Gastroesophageal sphincter (tissue), 4 donors: ENCODE results near the gene NEU1. TPM values are rescaled to one million over a fixed set of nuclear protein-coding genes. Genes with fewer than 3 reads are reported as not detected.
"Not testable (repeated sequence)": the region's sequence is repeated elsewhere in the genome, so short reads cannot be mapped to it uniquely, and the experiment has no call there.

Experiments
- ATAC-seq: fragments of 150-250 bp; one replicate; pipeline ENCODE4 v1.9.1; 2016; ENCODE audit warnings: mild to moderate bottlenecking, moderate library complexity
- H3K27ac ChIP-seq, 4 donors: fragments of 200-600 bp; sonication (generic) in 3 of 4; 1 replicate in 3 of 4; 2 replicates in 1 of 4; pipeline ENCODE4 v1.5.1; 2016 to 2019
- H3K27me3 ChIP-seq: fragments of 200-600 bp; sonication (generic); one replicate; pipeline ENCODE4 v1.5.1; 2019
- H3K36me3 ChIP-seq, 2 donors: fragments of 200-600 bp; sonication (generic); one replicate each; pipeline ENCODE4 v1.5.1; 2019; ENCODE audit warnings: control low read depth in 1 of 2
- H3K4me1 ChIP-seq, 3 donors: fragments of 200-600 bp; sonication (generic); 1 replicate in 2 of 3; 2 replicates in 1 of 3; pipeline ENCODE4 v1.5.1; 2016 to 2019; ENCODE audit warnings: control low read depth in 2 of 3
- H3K4me3 ChIP-seq, 2 donors: fragments of 200-600 bp; sonication (generic); one replicate each; pipeline ENCODE4 v1.5.1; 2019; ENCODE audit warnings: mild to moderate bottlenecking in 1 of 2, moderate library complexity in 1 of 2
- H3K9me3 ChIP-seq, 3 donors: fragments of 200-600 bp; sonication (generic); one replicate each; pipeline ENCODE4 v1.5.1; 2017 to 2019; ENCODE audit warnings: control low read depth in 2 of 3
- EP300 ChIP-seq: sonication (generic); formaldehyde crosslinking; IDR thresholded peaks from one replicate; pipeline ENCODE4 v1.6.1; 2017; ENCODE audit warnings: antibody characterized with exemption, mild to moderate bottlenecking
- POLR2A ChIP-seq, 2 donors: fragments of 450-650 bp; IDR thresholded peaks; one replicate each; pipeline ENCODE4 v1.6.1; 2017; ENCODE audit warnings: antibody characterized with exemption in 2 of 2, mild to moderate bottlenecking in 2 of 2, moderate library complexity in 1 of 2
- POLR2AphosphoS5 ChIP-seq: sonication (generic); formaldehyde crosslinking; IDR thresholded peaks from one replicate; pipeline ENCODE4 v1.6.1; 2017; ENCODE audit warnings: antibody characterized with exemption
- WGBS, 2 donors: methylation state at CpG; one replicate each; pipeline ENCODE4 v1.1.5; 2018; ENCODE audit warnings: low coverage in 1 of 2; 5-methylcytosine and 5-hydroxymethylcytosine counted together
- total RNA-seq, 4 donors: library from RNA; depleted of rRNA; stranded (reverse); fragments of >200 nt; gene quantifications; one replicate each; pipeline ENCODE4 v1.1.0, GENCODE V29; 2016
- TF ChIP-seq, protein P1 (sequence below), 4 experiments: fragments of 200-600 bp in 2 of 4; fragments of 450-650 bp in 2 of 4; sonication (generic) in 1 of 4; IDR thresholded peaks; one replicate each; pipeline ENCODE4 v1.5.1; 2017 to 2019; ENCODE audit warnings: antibody characterized with exemption in 4 of 4, mild to moderate bottlenecking in 2 of 4, moderate library complexity in 2 of 4

Gene NEU1
- total RNA-seq, 4 donors from 2014 or later: 28.2 to 39.1 (median 30.5) TPM

DNA sequence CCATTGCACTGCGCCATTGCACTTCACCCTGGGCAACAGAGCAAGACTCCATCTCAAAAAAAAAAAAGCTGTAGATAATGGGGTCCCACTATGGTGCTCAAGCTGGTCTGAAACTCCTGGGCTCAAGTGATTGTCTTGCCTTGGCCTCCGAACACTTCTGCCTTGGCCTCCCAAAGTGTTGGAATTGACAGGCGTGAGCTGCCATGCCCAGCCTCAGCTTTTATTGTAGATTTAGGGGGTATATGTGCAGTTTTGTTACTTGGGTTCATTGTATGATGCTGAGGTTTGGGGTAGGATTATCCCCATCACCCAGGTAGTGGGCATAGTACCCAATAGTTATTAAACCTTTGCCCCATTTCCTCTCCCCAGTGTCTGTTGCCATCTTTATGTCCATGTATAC, 23.7 kb downstream of the NEU1 start:
- 89 to 92% methylated on average over 2 of the region's 3 CpGs for WGBS, 2 donors
- TF ChIP-seq, protein P1, sequence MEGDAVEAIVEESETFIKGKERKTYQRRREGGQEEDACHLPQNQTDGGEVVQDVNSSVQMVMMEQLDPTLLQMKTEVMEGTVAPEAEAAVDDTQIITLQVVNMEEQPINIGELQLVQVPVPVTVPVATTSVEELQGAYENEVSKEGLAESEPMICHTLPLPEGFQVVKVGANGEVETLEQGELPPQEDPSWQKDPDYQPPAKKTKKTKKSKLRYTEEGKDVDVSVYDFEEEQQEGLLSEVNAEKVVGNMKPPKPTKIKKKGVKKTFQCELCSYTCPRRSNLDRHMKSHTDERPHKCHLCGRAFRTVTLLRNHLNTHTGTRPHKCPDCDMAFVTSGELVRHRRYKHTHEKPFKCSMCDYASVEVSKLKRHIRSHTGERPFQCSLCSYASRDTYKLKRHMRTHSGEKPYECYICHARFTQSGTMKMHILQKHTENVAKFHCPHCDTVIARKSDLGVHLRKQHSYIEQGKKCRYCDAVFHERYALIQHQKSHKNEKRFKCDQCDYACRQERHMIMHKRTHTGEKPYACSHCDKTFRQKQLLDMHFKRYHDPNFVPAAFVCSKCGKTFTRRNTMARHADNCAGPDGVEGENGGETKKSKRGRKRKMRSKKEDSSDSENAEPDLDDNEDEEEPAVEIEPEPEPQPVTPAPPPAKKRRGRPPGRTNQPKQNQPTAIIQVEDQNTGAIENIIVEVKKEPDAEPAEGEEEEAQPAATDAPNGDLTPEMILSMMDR (IDR thresholded peaks at IDR 0.05): no peak
- no peak for TF ChIP-seq POLR2A (IDR thresholded peaks at IDR 0.05)
- TF ChIP-seq EP300: no peak
- H3K36me3 ChIP-seq: peaks cover 0 to 61% of the 10 kb centered on the region in 2 donors
- H3K4me3 ChIP-seq: no peak overlapping the region
- H3K4me1 ChIP-seq: peaks cover 4 to 44% (median 18%) of the 10 kb centered on the region in 3 donors
- no peaks in the 10 kb centered on the region for H3K27me3 ChIP-seq
- no peaks in the 10 kb centered on the region for H3K9me3 ChIP-seq
- no peak for ATAC-seq
- no peak overlapping the region for H3K27ac ChIP-seq

DNA sequence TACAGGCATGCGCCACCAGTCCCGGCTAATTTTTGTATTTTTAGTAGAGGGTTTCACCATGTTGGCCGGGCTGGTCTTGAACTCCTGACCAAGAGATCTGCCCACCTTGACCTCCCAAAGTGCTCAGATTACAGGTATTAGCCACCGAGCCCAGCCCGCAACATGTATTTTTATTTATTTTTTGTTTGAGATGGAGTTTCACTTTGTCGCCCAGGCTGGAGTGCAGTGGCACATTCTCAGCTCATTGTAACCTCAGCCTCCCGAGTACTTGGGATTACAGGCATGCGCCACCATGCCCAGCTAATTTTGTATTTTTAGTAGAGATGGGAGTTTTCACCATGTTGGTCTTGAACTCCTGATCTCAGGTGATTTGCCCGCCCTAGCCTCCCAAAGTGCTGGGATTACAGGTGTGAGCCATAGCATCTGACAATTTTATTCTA, 24.5 kb downstream of the NEU1 start:
- H3K27ac ChIP-seq: peak overlapping the region in 2 of 4 donors; percentile 17 to 95
- not testable (repeated sequence) for H3K27me3 ChIP-seq, ATAC-seq, H3K9me3 ChIP-seq, H3K4me3 ChIP-seq
- H3K36me3 ChIP-seq: peaks cover 0 to 60% of the 10 kb centered on the region in 2 donors
- peaks cover 4 to 51% (median 23%) of the 10 kb centered on the region in 3 donors for H3K4me1 ChIP-seq
- WGBS, 2 donors: 76 to 93% methylated on average over 8 to 9 of the region's 9 CpGs

DNA sequence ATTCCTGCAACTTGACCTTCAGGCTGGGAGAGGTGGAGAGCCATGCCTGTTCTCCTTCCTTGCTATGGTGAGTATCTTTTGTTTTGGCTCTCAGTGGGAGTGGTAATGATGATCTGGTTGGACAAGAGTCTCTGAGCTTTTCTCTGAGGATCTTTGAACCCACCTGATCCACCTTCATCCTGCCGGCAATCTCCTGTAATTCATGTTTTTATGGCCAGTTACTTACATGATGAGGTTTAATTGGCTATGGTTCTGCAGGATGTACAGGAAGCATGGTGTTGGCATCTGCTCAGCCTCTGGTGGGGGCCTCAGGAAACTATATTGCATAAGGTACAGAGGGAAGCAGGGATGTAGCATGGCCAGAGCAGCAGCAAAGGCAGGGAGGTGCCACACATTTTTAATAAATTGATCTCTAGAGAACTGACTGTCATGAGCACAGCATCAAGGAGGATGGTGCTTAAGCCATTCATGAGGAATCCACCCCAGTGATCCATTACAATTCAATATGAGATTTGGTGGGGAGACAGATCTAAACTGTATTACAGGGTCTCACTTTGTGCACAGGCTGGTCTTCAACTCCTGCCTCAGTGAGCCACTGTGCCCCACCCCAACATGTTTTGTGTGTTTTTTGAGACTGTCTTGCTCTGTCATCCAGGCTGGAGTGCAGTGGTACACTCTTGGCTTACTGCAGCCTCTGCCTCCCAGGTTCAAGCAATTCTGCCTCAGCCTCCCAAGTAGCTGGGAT, 25.1 kb downstream of the NEU1 start:
- TF ChIP-seq POLR2A (IDR thresholded peaks at IDR 0.05) (no peak), POLR2AphosphoS5 (no peak), EP300 (no peak)
- TF ChIP-seq, protein P1 (IDR thresholded peaks at IDR 0.05): no peak
- Histone ChIP-seq H3K9me3 (no peaks in the 10 kb centered on the region), H3K4me3 (no peak overlapping the region), H3K4me1 (peaks cover 4 to 57% (median 23%) of the 10 kb centered on the region in 3 donors), H3K36me3 (peaks cover 0 to 54% of the 10 kb centered on the region in 2 donors), H3K27ac (peak overlapping the region in 3 of 4 donors; percentile 69 to 95 (median 95)), H3K27me3 (no peaks in the 10 kb centered on the region)
- ATAC-seq: no peak
- WGBS, 2 donors: 75% methylated on average over 1 of the region's 1 CpG; no CpG with 5 or more reads in 1 of the 2 donors

DNA sequence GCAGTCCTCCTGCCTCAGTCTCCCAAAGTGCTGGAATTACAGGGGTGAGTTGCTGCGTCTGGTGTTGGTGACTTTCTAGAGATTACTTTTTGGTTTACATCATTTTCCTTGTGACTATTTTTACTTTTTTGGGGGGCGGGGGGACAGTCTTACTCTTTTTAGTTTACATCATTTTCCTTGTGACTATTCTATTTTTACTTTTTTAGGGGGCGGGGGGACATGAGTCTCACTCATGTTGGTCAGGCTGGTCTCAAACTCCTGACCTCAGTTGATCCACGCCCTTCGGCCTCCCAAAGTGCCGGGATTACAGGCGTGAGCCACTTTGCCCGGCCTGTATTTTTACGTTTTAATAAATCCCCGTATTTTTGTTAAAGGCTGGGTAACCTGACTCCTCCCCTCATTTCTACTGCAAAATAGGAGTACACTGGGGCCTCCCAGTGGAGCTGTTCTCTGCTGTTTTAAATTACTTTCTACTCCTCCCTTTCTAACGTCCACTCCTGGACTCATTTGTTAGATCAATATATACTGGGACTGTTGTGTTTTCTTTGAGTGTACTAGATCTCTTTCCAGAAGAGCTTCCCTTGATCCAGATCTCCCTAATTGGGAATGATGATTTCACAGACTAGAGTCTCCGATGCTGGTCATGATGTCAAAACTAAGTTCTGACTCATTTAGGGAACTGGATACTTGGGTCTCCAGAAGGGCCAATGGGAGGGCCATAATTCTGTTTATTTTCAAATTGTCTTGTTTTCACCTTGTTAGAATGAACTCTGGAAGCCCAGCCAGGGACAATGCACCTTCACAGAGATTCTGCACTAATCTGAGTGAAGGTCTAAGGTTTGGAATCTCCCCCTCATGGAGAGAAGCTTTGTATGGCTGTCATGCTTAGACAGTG, 25.9 kb downstream of the NEU1 start:
- H3K36me3 ChIP-seq: peaks cover 0 to 52% of the 10 kb centered on the region in 2 donors
- peaks cover 4 to 65% (median 23%) of the 10 kb centered on the region in 3 donors for H3K4me1 ChIP-seq
- WGBS, 2 donors: 16 to 20% methylated on average over 3 to 7 of the region's 12 CpGs

DNA sequence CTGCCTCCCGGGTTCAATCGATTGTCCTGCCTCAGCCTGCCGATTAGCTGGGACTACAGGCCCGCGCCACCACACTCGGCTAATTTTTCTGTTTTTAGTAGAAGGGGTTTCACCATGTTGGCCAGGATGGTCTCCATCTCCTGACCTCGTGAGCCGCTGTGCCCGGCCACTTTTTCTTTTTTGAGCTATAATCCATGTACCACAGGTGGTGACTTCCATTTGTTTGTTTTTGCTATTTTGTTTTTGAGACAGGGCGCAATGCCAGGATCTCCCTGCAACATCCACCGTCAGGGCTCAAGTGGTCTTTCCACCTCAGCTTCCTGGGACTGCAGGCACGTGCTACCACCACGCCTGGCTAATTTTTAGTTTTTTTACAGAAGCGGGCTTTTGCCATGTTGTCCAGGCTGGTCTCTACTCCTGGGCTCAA, 26.6 kb downstream of the NEU1 start:
- H3K27me3 ChIP-seq: no peaks in the 10 kb centered on the region
- peak overlapping the region; percentile 81 to 86 for H3K4me3 ChIP-seq
- WGBS, 2 donors: 11 to 41% methylated on average over 14 of the region's 14 CpGs
- TF ChIP-seq EP300: no peak
- TF ChIP-seq POLR2A (IDR thresholded peaks at IDR 0.05): no peak
- TF ChIP-seq POLR2AphosphoS5: no peak
- TF ChIP-seq, protein P1 (IDR thresholded peaks at IDR 0.05): no peak
- H3K4me1 ChIP-seq: peaks cover 4 to 71% (median 29%) of the 10 kb centered on the region in 3 donors
- H3K9me3 ChIP-seq: no peaks in the 10 kb centered on the region
- H3K27ac ChIP-seq: peak overlapping the region; percentile 7 to 95 (median 82)
- ATAC-seq: no peak
- peaks cover 0 to 46% of the 10 kb centered on the region in 2 donors for H3K36me3 ChIP-seq

More for the DNA sequence above, 25.9 kb downstream of the NEU1 start:
- Histone ChIP-seq H3K27me3 (no peaks in the 10 kb centered on the region), H3K4me3 (peak overlapping the region; percentile 8 to 86), H3K27ac (peak overlapping the region; percentile 7 to 95 (median 82)), H3K9me3 (no peaks in the 10 kb centered on the region)
- no peak for TF ChIP-seq EP300
- TF ChIP-seq POLR2AphosphoS5: no peak
- TF ChIP-seq POLR2A (IDR thresholded peaks at IDR 0.05): no peak
- TF ChIP-seq, protein P1 (IDR thresholded peaks at IDR 0.05): no peak
- no peak for ATAC-seq
